Ishikawa (cell line): ENCODE results near the gene FOXO3.

ENCODE experiments used
- CEBPB ChIP-seq: IDR thresholded peaks from 2 replicates; pipeline ENCODE4 v1.6.1; 2012
- EGR1 ChIP-seq: IDR thresholded peaks from 2 replicates; pipeline ENCODE4 v1.6.1; 2012
- EP300 ChIP-seq: IDR thresholded peaks from 2 replicates; pipeline ENCODE4 v1.6.1; 2012; ENCODE audit warnings: borderline replicate concordance
- TAF1 ChIP-seq: IDR thresholded peaks from 2 replicates; pipeline ENCODE4 v1.6.1; 2012; ENCODE audit warnings: low read depth, mild to moderate bottlenecking

- TF ChIP-seq EP300 (no peak), CEBPB (no peak), TAF1 (no peak), EGR1 (no peak)
Observed at GRCh38 chr6:108579328-108579721, 18.6 kb downstream of the FOXO3 start.
